GF-D8 (cell line): ENCODE data around the gene CFAP61.
"Not testable (repeated sequence)": the region's sequence is repeated elsewhere in the genome, so short reads cannot be mapped to it uniquely, and the experiment has no call there.

ENCODE experiments used
- DNase-seq: peaks from one replicate; lab custom pipeline; 2025; lab: John Stamatoyannopoulos, UW

CFAP61 gene

GRCh38 chr20:20089018-20089417 lies 36.7 kb downstream of the CFAP61 start:
- no peak for DNase-seq

- no peak for DNase-seq
These were observed 37.6 kb downstream of the CFAP61 start for GRCh38 chr20:20089939-20090338.

- DNase-seq, result no peak
These were observed 40.5 kb downstream of the CFAP61 start for GRCh38 chr20:20092827-20093226.

- DNase-seq, result no peak
These were observed 42.1 kb downstream of the CFAP61 start for GRCh38 chr20:20094410-20094809.

GRCh38 chr20:20095114-20095872 lies 43.0 kb downstream of the CFAP61 start:
- DNase-seq, result no peak

- DNase-seq, result no peak
These were observed 44.1 kb downstream of the CFAP61 start for GRCh38 chr20:20096421-20096820.

- DNase-seq, result no peak
These were observed 48.5 kb downstream of the CFAP61 start for GRCh38 chr20:20100881-20101280.

- DNase-seq, result no peak
These were observed 49.8 kb downstream of the CFAP61 start for GRCh38 chr20:20102163-20102562.

- no peak for DNase-seq
These were observed 50.5 kb downstream of the CFAP61 start for GRCh38 chr20:20102716-20103258.

GRCh38 chr20:20103486-20103885 lies 51.2 kb downstream of the CFAP61 start:
- no peak for DNase-seq

- not testable (repeated sequence) for DNase-seq
These were observed 70.9 kb downstream of the CFAP61 start for GRCh38 chr20:20123187-20123586.

- no peak for DNase-seq
These were observed 78.1 kb downstream of the CFAP61 start for GRCh38 chr20:20130399-20130798.

GRCh38 chr20:20134941-20135575 lies 82.7 kb downstream of the CFAP61 start:
- no peak for DNase-seq

GRCh38 chr20:20136313-20136712 lies 84.0 kb downstream of the CFAP61 start:
- no peak for DNase-seq

GRCh38 chr20:20137851-20138250 lies 85.5 kb downstream of the CFAP61 start:
- no peak for DNase-seq

GRCh38 chr20:20138301-20139064 lies 86.2 kb downstream of the CFAP61 start:
- DNase-seq, result no peak

GRCh38 chr20:20139403-20139802 lies 87.1 kb downstream of the CFAP61 start:
- no peak for DNase-seq

- no peak for DNase-seq
These were observed 90.8 kb downstream of the CFAP61 start for GRCh38 chr20:20143165-20143564.

- no peak for DNase-seq
These were observed 91.3 kb downstream of the CFAP61 start for GRCh38 chr20:20143646-20144045.

GRCh38 chr20:20148779-20149178 lies 96.4 kb downstream of the CFAP61 start:
- DNase-seq, result no peak

- no peak for DNase-seq
These were observed 97.9 kb downstream of the CFAP61 start for GRCh38 chr20:20150241-20150640.

GRCh38 chr20:20160520-20160919 lies 108.2 kb downstream of the CFAP61 start:
- DNase-seq, result no peak

GRCh38 chr20:20161611-20162010 lies 109.3 kb downstream of the CFAP61 start:
- DNase-seq, result no peak
